Ramos (cell line): ENCODE results near the gene TEDC2.

ENCODE experiments used
- in situ Hi-C: fragments of 300-500 bp; cut with MboI; formaldehyde crosslinking; loops from one replicate; pipeline ENCODE4 v1.14.3; 2022; ENCODE audit warnings: low sequenced_read_pairs; ENCODE audit not compliant: unreplicated experiment

The TEDC2 gene

DNA sequence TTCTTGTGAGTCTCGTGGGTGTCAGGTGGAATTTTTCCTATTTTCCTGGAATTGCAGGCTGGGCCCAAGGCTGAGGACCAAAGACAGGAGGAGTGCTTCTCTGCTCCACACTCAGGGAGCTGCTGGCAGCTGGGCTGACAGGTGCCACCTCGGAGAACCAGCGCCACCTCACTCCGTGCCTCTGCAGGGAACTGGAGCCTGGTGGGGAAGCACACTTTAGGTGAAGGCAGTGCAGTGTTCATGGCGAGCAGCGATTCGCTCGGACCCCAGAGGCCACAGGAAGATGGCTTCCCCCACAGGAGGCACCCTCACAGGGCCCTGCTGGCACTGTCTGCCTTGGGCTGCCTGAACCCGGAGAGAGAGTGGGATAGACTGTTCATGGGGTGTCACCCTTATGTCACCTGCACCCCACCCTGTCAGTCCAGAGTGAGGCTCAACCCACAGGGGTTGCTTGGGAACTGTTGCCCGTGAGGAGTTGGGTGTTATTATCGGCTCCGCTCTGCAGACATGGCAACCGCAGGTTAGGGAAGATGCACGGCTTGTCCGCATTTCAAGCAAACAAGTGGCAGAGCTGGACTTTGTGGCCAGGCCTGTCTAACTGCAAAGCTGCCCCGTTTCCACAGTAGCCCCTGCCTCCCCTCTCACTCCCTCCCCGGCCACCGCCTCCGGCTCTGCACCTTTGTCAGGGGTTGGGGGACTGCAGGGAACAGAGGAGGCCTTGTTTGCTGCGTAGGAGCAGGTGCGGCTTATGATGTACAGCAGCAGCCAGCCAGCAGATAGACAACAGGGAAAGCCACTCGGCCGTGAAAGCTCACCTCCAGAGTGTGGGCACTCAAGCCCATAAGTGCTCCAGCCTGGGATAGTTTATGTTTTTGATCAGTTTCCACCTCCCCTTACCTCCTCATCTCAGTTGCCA lies 30.5 kb downstream of the TEDC2 start:
- in situ Hi-C loops: no loop called here

DNA sequence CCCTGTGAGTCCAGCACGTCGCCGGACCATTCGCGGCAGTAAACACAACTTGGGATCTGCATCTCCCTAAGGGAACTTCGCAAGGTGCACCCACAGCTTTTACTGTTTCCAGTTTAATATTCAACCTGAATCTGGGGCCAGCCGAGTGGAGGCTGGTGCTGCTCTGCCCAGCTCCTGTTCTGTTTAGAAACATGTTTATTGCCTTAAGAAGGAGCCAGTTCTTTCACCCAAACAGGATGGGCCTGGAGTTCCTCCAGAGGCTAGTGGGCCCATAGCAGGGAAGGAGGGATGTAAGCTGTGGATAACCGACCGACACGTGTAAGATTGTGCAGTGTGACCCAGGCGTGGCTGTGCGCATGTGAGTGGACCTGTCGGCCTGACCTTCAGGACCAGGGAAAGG lies 32.4 kb downstream of the TEDC2 start:
- in situ Hi-C loops: no loop called here

GRCh38 chr16:2493605-2494004 lies 33.7 kb downstream of the TEDC2 start:
- in situ Hi-C loops: no loop called here

- in situ Hi-C loops: no loop called here
Measured at GRCh38 chr16:2494616-2495015, 34.7 kb downstream of the TEDC2 start.

- in situ Hi-C loops: no loop called here
Measured at GRCh38 chr16:2495041-2495440, 35.1 kb downstream of the TEDC2 start.

GRCh38 chr16:2496223-2497115 lies 36.6 kb downstream of the TEDC2 start:
- in situ Hi-C loops: no loop called here

DNA sequence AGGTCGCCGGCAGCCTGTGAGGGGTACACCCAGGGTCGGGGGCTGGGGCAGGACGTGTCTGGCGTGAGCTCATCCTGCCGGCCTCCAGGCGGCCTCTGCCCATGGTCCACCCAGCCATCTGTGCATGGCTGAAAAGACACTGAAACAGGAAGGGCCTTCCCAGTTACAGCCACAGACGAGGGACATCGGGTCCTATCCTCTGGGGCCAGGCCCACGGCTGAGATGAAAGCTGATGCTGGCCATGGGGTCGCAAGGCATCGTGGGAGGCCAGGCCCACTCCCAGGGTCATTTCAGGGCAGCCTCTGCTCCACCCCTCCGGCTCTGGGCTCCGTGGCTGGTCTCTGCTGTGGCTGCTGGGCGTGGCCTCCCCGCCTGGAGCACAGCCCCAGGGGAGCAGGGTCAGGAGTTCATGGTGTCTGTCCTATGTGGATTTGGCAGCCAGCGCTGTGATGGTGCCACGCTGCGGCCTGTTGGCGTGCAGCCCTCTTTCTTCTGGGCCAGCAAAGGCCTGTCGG lies 37.3 kb downstream of the TEDC2 start:
- in situ Hi-C loops: no loop called here

DNA sequence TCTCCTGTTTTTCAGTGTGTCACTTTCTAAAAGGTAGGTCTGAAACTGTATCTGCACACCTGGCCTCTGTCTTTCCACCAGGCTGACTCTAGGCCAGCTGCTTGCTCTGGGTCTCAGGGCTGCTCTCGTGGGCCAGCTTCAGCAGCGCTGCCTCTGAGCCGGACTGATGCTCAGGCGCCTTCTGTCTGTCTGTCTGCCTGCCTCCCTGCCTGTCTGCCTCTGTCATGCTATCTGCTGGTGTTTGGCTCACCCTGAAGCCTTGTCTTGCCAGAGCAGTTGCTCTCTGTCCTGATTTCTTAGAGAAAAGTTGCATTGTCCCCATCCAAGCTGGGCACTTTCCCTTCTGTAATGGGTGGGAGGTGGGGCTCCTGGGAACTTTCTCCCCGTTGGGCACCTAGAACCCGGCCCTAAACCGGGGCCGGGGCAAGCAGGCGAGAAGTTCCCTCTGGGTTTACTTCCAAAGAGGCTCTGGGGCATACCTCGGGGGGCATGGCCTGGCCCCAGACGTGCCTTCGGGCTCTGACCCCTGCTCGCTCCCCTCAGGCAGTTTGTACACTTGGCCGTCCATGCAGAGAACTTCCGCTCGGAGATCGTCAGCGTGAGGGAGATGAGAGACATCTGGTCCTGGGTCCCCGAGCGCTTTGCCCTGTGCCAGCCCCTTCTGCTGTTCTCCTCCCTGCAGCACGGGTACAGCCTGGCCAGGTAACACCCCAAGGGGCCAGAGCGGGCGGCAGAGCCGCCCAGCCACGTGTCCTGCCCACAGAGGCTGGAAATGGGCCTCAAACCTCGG lies 38.0 kb downstream of the TEDC2 start:
- in situ Hi-C loops: no loop called here

DNA sequence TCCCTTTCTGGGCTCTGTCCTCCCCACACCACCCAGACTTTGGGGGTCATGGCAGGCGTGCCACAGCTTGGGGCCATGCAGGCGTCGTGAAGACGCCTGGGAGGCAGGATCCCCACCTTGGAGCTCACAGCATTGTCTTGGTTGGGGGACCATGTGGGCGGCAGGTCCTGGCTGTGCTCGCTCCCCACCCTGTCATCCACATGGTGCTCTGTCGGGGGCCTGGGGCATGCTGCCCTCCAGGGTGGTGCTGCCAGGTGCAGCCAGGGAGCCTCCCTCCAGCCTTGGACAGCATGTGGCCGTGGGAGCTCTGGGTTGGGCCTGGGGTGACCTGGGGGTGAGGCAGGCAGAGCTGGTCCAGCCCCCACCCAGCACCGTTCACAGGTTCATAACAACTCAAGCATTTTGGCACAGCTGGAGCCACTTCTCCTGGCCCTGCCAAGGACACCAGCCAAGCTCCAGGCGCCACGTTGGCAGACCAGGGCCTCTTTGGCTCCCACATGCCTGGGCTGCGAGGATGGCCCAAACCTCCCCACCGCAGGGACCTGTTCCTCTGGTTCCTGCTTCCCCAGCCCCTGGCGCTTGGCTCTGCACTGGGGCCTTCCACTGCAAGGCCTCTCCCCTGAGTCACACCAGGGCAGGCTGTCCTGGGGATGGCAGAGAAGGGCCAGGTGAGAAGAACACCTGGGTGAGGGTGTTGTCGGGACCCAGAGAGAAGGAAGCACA lies 38.8 kb downstream of the TEDC2 start:
- in situ Hi-C loops: no loop called here

DNA sequence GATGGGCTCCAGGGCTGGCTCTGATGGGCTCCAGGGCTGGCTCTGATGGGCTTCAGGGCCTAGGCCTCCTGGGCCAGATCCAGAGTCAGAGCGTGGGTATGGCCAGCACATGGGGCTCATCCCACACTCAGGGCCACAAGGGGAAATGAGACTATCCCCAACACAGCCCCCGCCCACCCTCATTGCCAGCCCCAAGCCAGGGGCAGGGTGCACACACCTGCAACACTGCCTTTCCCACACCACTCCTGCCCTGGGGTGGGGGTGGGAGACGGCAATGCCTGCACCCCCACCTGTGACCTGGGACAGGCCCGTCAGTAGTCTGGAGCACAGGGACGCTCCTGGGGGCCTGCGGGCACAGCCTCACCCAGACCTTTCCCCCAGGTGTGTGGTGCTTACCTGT lies 39.5 kb downstream of the TEDC2 start:
- in situ Hi-C loops: no loop called here

DNA sequence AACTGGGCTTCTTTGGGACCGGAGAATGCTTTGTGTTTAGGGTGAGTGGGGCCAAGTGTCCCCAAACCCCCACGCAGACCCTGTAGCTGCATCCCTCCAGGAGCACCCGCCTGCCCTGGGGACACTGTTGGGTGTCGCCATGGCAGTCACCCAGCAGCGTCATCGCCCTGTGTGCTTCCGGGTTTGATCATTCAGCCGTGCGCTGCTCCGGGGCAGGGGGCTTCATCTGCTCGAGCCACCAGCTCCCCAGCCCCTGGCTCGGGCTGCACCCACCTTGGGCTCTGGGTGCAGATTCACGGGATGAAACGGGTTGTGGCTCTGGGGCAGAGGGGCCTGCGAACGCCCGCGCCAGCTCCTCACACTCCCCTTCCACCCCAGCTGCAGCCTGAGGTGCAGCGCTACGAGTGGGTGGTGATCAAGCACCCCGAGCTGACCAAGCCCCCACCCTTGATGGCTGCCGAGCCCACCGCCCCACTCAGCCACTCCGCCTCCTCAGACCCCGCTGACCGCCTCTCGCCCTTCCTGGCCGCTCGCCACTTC lies 40.1 kb downstream of the TEDC2 start:
- in situ Hi-C loops: loop anchor here (25.0 kb wide), 1 partner anchor 488 kb away; the partner anchor contains the start of genes NPW and ZNF598

- in situ Hi-C loops: loop anchor here (25.0 kb wide), 1 partner anchor 488 kb away; the partner anchor contains the start of genes NPW and ZNF598
Measured at GRCh38 chr16:2500430-2500917, 40.6 kb downstream of the TEDC2 start.

DNA sequence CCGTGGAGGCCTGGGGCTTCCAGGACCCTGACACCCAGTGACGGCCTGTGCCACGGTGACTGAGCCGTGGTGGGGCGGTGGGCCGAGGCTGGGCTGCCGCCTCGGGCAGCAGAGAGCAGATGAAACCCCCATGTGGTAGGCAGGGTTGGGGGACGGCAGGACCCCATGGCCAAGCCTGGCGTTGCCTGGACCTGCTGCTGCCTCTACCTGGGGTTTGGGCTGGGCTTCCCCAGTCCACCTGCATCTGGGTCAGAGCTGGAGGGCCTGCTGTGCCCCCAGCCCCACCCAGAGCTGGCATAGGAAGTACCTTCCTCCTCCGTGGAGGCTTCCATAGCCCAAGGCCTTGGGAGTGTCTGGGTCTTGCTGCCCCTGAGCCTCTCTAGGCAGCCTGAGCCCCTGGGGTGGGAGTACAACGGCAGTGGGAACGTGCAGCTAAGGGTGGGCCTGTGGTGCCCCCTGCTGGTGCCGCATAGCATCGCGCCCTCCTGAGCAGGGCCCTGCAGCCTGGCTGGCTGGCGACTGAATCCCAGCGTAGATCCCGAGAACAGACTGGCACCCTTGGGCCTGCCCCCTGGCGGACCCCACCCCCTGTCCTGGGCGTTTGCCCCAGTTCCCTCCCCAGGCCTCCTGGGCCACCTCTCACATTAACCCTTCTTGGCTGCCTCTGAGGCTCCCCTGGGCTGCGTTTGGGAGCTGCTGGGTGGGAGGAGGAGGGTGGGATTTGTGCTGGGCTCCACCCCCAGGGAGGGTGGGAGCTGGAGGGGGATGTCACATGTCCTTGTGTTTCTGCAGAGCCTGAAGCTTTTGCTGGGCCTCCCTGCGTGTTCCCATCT lies 41.2 kb downstream of the TEDC2 start:
- in situ Hi-C loops: loop anchor here (25.0 kb wide), 1 partner anchor 489 kb away; the partner anchor contains the start of genes NPW and ZNF598

- in situ Hi-C loops: loop anchor here (25.0 kb wide), 1 partner anchor 490 kb away; the partner anchor contains the start of genes NPW and ZNF598
Measured at GRCh38 chr16:2501946-2502895, 42.3 kb downstream of the TEDC2 start.

DNA sequence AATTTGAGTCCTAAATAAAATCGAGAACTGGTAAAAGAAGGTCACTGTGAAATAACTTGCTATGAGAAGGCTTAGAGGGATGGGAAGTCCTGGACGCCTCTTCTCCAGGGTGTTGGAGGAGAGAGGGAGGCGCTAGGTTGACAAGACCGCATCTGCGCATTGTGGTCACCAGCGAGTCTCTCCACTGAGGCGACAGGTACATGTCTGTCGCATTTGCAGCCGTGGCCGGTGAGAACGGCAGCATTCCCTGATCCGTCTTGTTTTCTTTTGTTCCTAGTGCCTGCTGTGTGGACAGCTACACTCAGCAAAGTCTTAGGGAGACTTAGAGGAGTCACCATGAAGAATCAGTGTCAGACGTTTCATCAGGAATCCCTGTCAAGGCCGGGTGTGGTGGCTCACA lies 45.8 kb downstream of the TEDC2 start:
- in situ Hi-C loops: loop anchor here (25.0 kb wide), 1 partner anchor 493 kb away; the partner anchor contains the start of genes NPW and ZNF598

DNA sequence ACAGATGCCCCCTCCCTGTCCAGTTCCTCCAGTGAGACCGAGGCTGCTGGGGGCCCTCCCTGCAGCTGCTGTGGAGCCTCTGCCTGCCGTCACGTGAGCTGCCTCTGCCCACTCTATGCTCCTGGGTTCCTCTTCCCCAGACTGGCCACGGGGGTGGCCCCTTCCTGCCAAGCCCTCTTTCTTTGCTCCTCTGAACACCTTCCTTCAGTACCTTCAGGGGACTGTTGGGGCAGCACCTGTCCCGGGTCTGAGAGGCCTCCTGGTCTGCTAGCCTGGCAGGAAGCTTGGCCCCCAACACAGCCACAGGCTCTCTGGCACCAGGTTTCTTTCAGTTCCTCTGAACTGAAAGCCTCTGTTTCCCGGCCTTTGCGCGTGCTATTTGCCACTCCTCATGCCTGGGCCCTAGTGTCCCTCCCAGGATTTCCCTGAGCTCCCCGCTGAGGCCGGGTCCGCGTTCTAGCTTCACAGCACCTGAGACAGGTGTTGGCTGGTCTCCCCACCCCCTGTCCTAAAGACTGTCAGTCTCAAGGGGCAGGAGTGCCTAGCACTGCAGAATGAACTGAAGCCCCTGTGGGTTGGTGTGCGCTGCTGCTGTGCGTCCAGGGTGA lies 47.2 kb downstream of the TEDC2 start:
- in situ Hi-C loops: loop anchor here (25.0 kb wide), 1 partner anchor 495 kb away; the partner anchor contains the start of genes NPW and ZNF598
